Uterus (tissue), 4 donors: Measurements from ENCODE around the gene TMEM183A. TPM values are rescaled to one million over a fixed set of nuclear protein-coding genes. Genes with fewer than 3 reads are reported as not detected.

Experiments used
- DNase-seq, 2 donors: peaks; one replicate each; pipeline ENCODE4 v3.0.0-alpha.2; 2019 to 2020
- H3K27ac ChIP-seq, 2 donors: fragments of 200-600 bp; sonication (generic); 1 replicate in 1 of 2; 2 replicates in 1 of 2; pipeline ENCODE4 v1.5.1; 2016 to 2018
- H3K27me3 ChIP-seq, 2 donors: fragments of 200-600 bp; sonication (generic); one replicate each; pipeline ENCODE4 v1.5.1; 2018 to 2019; ENCODE audit warnings: control low read depth in 1 of 2
- H3K36me3 ChIP-seq, 2 donors: fragments of 200-600 bp; sonication (generic); one replicate each; pipeline ENCODE4 v1.5.1; 2019; ENCODE audit warnings: control low read depth in 1 of 2
- H3K4me1 ChIP-seq, 2 donors: fragments of 200-600 bp; sonication (generic); one replicate each; pipeline ENCODE4 v1.5.1; 2018 to 2019; ENCODE audit warnings: control low read depth in 1 of 2
- H3K4me3 ChIP-seq, 2 donors: fragments of 200-600 bp; sonication (generic); 1 replicate in 1 of 2; 2 replicates in 1 of 2; pipeline ENCODE4 v1.5.1; 2018 to 2019; ENCODE audit warnings: mild to moderate bottlenecking in 1 of 2
- H3K9me3 ChIP-seq, 2 donors: fragments of 200-600 bp; sonication (generic); one replicate each; pipeline ENCODE4 v1.5.1; 2019; ENCODE audit warnings: control low read depth in 1 of 2
- CTCF ChIP-seq, 4 experiments: fragments of 200-600 bp in 2 of 4; fragments of 450-650 bp in 2 of 4; sonication (generic) in 2 of 4; IDR thresholded peaks; one replicate each; pipeline ENCODE4 v1.5.1; 2016 to 2019; ENCODE audit warnings: antibody characterized with exemption in 4 of 4, mild to moderate bottlenecking in 2 of 4, moderate library complexity in 1 of 4
- POLR2A ChIP-seq, 2 donors: fragments of 450-650 bp; IDR thresholded peaks; one replicate each; pipeline ENCODE4 v1.6.1; 2016; ENCODE audit warnings: antibody characterized with exemption in 2 of 2, mild to moderate bottlenecking in 1 of 2, moderate library complexity in 1 of 2
- intact Hi-C: fragments of 100-400 bp; cut with DNase I; formaldehyde crosslinking; loops from one replicate; pipeline ENCODE4 v1.15.1; 2023; ENCODE audit warnings: low total_unique reads
- total RNA-seq, 4 donors: library from RNA; depleted of rRNA in 3 of 4; stranded (reverse); fragments of >200 nt in 3 of 4; gene quantifications; one replicate each; pipeline versions ENCODE4 v1.1.0 to v1.2.4, GENCODE V29; 2014 to 2023
- donor health status: DM: yes; HTN: yes; CAD: no.

The TMEM183A gene
- total RNA-seq, 4 donors from 2014 or later: 25.9 to 109 (median 68.1) TPM

- no peaks in the 10 kb centered on the region for H3K36me3 ChIP-seq
- no peak for TF ChIP-seq POLR2A (IDR thresholded peaks at IDR 0.05)
- TF ChIP-seq CTCF (IDR thresholded peaks at IDR 0.05): no peak
These were observed 64.9 kb downstream of the TMEM183A start for GRCh38 chr1:203072002-203072602.

GRCh38 chr1:203072911-203073310, 65.7 kb downstream of the TMEM183A start:
- H3K4me1 ChIP-seq: peaks cover 0 to 6% of the 10 kb centered on the region in 2 donors
- H3K9me3 ChIP-seq: no peaks in the 10 kb centered on the region
- DNase-seq: no peak
- no peaks in the 10 kb centered on the region for H3K36me3 ChIP-seq
- intact Hi-C loops: no loop called here
- no peak overlapping the region for H3K27ac ChIP-seq
- no peak for TF ChIP-seq CTCF (IDR thresholded peaks at IDR 0.05)
- no peak for TF ChIP-seq POLR2A (IDR thresholded peaks at IDR 0.05)
- no peaks in the 10 kb centered on the region for H3K27me3 ChIP-seq
- no peak overlapping the region for H3K4me3 ChIP-seq

More at GRCh38 chr1:203072002-203072602, 64.9 kb downstream of the TMEM183A start:
- Histone ChIP-seq H3K4me3 (no peak overlapping the region), H3K9me3 (no peaks in the 10 kb centered on the region), H3K27ac (no peak overlapping the region), H3K27me3 (no peaks in the 10 kb centered on the region), H3K4me1 (peaks cover 0 to 6% of the 10 kb centered on the region in 2 donors)
- no peak for DNase-seq
- intact Hi-C loops: no loop called here

GRCh38 chr1:203073469-203073868, 66.3 kb downstream of the TMEM183A start:
- TF ChIP-seq POLR2A (IDR thresholded peaks at IDR 0.05) (no peak), CTCF (IDR thresholded peaks at IDR 0.05) (no peak)
- Histone ChIP-seq H3K27me3 (no peaks in the 10 kb centered on the region), H3K27ac (no peak overlapping the region), H3K36me3 (no peaks in the 10 kb centered on the region), H3K9me3 (no peaks in the 10 kb centered on the region), H3K4me1 (peaks cover 0 to 6% of the 10 kb centered on the region in 2 donors), H3K4me3 (no peak overlapping the region)
- intact Hi-C loops: no loop called here
- DNase-seq: no peak

Other genes with a start within 250 kb of the TMEM183A start
- 100 to 1,000 TPM in 1 of 4 donors, 10 to 100 TPM in 3; 21.8 to 180 (median 47.1) TPM for gene KDM5B, start 199.0 kb upstream of the TMEM183A start, total RNA-seq
- not detected for gene PCAT6, start 196.4 kb upstream of the TMEM183A start, total RNA-seq
- 1 to 10 TPM; 3.8 to 7.6 (median 6.0) TPM for gene RABIF, start 118.2 kb upstream of the TMEM183A start, total RNA-seq
- gene KLHL12, start 80.1 kb upstream of the TMEM183A start, total RNA-seq: 10 to 100 TPM in 3 of 4 donors, 1 to 10 TPM in 1; 6.4 to 34.1 (median 20.4) TPM
- 10 to 100 TPM; 38.7 to 53.8 (median 47.9) TPM for gene ADIPOR1, start 49.1 kb upstream of the TMEM183A start, total RNA-seq
- gene CYB5R1, start 40.1 kb upstream of the TMEM183A start, total RNA-seq: 100 to 1,000 TPM in 1 of 4 donors, 10 to 100 TPM in 3; 25.6 to 110 (median 45.8) TPM
- gene PPFIA4, start 19.1 kb downstream of the TMEM183A start, total RNA-seq: 1 to 10 TPM in 2 of 4 donors, under 1 TPM in 1, not detected in 1; 0.26 to 7.6 (median 6.5) TPM
- not detected for gene MYOG, start 78.6 kb downstream of the TMEM183A start, total RNA-seq
- 1 to 10 TPM in 2 of 4 donors, not detected in 2; 3.0 TPM for gene ADORA1, start 120.4 kb downstream of the TMEM183A start, total RNA-seq
- gene MYBPH, start 168.5 kb downstream of the TMEM183A start, total RNA-seq: under 1 TPM in 1 of 4 donors, not detected in 3; 0.64 TPM
- 10 to 100 TPM in 2 of 4 donors, 1 to 10 TPM in 1, not detected in 1; 6.2 to 28.2 (median 21.2) TPM for gene CHI3L1, start 179.3 kb downstream of the TMEM183A start, total RNA-seq
- under 1 TPM in 2 of 4 donors, not detected in 2; 0.07 to 0.77 TPM for gene CHIT1, start 222.3 kb downstream of the TMEM183A start, total RNA-seq